Measurements from ENCODE around the gene LRIG1.

DNA sequence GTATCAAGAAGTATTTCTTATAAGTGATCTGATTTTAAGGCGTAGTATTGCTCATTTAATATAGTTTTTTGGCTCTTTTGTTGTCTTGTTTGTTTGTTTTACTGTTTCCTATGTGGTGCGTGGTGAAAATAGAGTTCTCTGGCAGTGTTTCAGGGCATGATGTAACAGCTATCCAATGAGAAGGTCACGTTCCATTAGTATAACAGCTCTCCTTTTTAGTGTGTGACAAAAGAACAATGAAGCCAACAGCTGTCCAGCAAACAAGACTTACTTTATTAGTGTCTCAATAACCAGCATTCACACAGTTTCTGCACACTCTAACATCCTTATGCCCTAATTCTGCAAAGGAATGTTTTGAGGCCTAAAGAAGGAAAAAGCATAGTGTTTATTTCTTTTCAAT lies 152.1 kb downstream of the LRIG1 start:
- no peak for TF ChIP-seq KDM2B (CRISPR knock-in tag; IDR thresholded peaks at IDR 0.05)
- no peak for TF ChIP-seq RFX5 (IDR thresholded peaks at IDR 0.05; ENCODE audit: low read depth, low read length)
- TF ChIP-seq, protein P1, sequence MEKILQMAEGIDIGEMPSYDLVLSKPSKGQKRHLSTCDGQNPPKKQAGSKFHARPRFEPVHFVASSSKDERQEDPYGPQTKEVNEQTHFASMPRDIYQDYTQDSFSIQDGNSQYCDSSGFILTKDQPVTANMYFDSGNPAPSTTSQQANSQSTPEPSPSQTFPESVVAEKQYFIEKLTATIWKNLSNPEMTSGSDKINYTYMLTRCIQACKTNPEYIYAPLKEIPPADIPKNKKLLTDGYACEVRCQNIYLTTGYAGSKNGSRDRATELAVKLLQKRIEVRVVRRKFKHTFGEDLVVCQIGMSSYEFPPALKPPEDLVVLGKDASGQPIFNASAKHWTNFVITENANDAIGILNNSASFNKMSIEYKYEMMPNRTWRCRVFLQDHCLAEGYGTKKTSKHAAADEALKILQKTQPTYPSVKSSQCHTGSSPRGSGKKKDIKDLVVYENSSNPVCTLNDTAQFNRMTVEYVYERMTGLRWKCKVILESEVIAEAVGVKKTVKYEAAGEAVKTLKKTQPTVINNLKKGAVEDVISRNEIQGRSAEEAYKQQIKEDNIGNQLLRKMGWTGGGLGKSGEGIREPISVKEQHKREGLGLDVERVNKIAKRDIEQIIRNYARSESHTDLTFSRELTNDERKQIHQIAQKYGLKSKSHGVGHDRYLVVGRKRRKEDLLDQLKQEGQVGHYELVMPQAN (IDR thresholded peaks at IDR 0.05; ENCODE audit: borderline replicate concordance), result no peak
- TF ChIP-seq ZNF766 (CRISPR knock-in tag; conservative IDR thresholded peaks at IDR 0.05), result no peak
- no peak for TF ChIP-seq MAFK (IDR thresholded peaks at IDR 0.05; ENCODE audit: low read length)
- no peak for TF ChIP-seq MYC (IDR thresholded peaks at IDR 0.05; ENCODE audit: low read depth, low read length)
- TF ChIP-seq MYC (CRISPR knock-in tag; IDR thresholded peaks at IDR 0.05; ENCODE audit: borderline replicate concordance, low read depth), result no peak
- no peak for TF ChIP-seq SP2 (IDR thresholded peaks at IDR 0.05; ENCODE audit: extremely low read depth, low read depth, low read length, poor library complexity, severe bottlenecking)
